Panc1 (cell line): Measurements from ENCODE around the gene CSNK1G1. TPM values are rescaled to one million over a fixed set of nuclear protein-coding genes. Genes with fewer than 3 reads are reported as not detected.
"Not testable (repeated sequence)": the region's sequence is repeated elsewhere in the genome, so short reads cannot be mapped to it uniquely, and the experiment has no call there.

Experiments
- ATAC-seq: fragments of 200-7000 bp; cut with Tn5 transposase; 2 replicates; pipeline ENCODE4 v1.9.1; 2020; ENCODE audit warnings: mild to moderate bottlenecking, moderate library complexity
- BruUV-seq: library from RNA; stranded (reverse); fragments of 400-500 nt; replicated peaks from 2 replicates; lab custom pipeline; 2021; lab: Mats Ljungman, UMichigan
- CTCF ChIA-PET: fragments of 300-600 bp; sonication (Branson Sonifier 250); formaldehyde crosslinking; loops from one replicate; lab custom pipeline; 2022; ENCODE audit warnings: antibody characterized with exemption; lab: Charles Lee
- POLR2A ChIA-PET: fragments of 300-600 bp; sonication (Branson Sonifier 250); formaldehyde crosslinking; loops from one replicate; lab custom pipeline; 2022; ENCODE audit warnings: antibody characterized with exemption; lab: Charles Lee
- DNase-seq: peaks from one replicate; pipeline ENCODE4 v3.0.0-alpha.2; 2010; ENCODE audit warnings: low read depth, low spot score
- H3K27ac ChIP-seq: 2 replicates; pipeline ENCODE4 v1.5.1; 2011; ENCODE audit warnings: mild to moderate bottlenecking, low read length, inconsistent platforms
- H3K27me3 ChIP-seq: fragments of 200-500 bp; sonication (Bioruptor generic); 2 replicates; pipeline ENCODE4 v1.6.0; 2014; ENCODE audit warnings: low read length, inconsistent platforms; ENCODE audit not compliant: control insufficient read depth, insufficient read depth
- H3K36me3 ChIP-seq: fragments of 200-500 bp; sonication (Bioruptor generic); 2 replicates; pipeline ENCODE4 v1.5.1; 2014; ENCODE audit warnings: inconsistent platforms, mild to moderate bottlenecking, low read length, moderate library complexity; ENCODE audit not compliant: control insufficient read depth, insufficient read depth
- H3K4me1 ChIP-seq: 2 replicates; pipeline ENCODE4 v1.5.1; 2011; ENCODE audit warnings: inconsistent platforms, mild to moderate bottlenecking, low read length, moderate library complexity; ENCODE audit not compliant: control insufficient read depth, insufficient read depth
- H3K4me3 ChIP-seq, 2 experiments: 2 replicates each; pipeline ENCODE4 v1.5.1; 2011 to 2012; ENCODE audit warnings: low read depth in 2 of 2, low read length in 2 of 2, mild to moderate bottlenecking in 2 of 2, inconsistent platforms in 1 of 2, moderate library complexity in 1 of 2
- H3K9me3 ChIP-seq: fragments of 200-500 bp; sonication (Bioruptor generic); 2 replicates; pipeline ENCODE4 v1.5.1; 2014; ENCODE audit warnings: low read depth, mild to moderate bottlenecking, inconsistent platforms, low read length, moderate library complexity; ENCODE audit not compliant: control insufficient read depth, insufficient read depth
- POLR2AphosphoS5 ChIP-seq: IDR thresholded peaks from 2 replicates; pipeline ENCODE4 v1.6.1; 2012; ENCODE audit warnings: mild to moderate bottlenecking, low read depth, low read length, moderate library complexity
- SIN3A ChIP-seq: IDR thresholded peaks from 2 replicates; pipeline ENCODE4 v1.6.1; 2012; ENCODE audit warnings: low read depth, mild to moderate bottlenecking, low read length, moderate library complexity, borderline replicate concordance; ENCODE audit not compliant: insufficient read depth
- TCF7L2 ChIP-seq: IDR thresholded peaks from 2 replicates; pipeline ENCODE4 v1.6.1; 2011; ENCODE audit warnings: mild to moderate bottlenecking, low read depth, low read length, inconsistent platforms
- in situ Hi-C: cut with HindIII; loops from 2 replicates; pipeline ENCODE4 v1.10.0; 2016; ENCODE audit warnings: low sequenced_read_pairs, low pct_unique_long_range_greater_than_20kb
- intact Hi-C: fragments of 100-400 bp; cut with micrococcal nuclease; formaldehyde crosslinking; loops from one replicate; pipeline ENCODE4 v1.10.0; 2022; ENCODE audit not compliant: unreplicated experiment
- total RNA-seq: library from RNA; stranded (reverse); gene quantifications from one replicate; pipeline ENCODE4 v1.2.1, GENCODE V29; 2021; ENCODE audit not compliant: unreplicated experiment
- TF ChIP-seq, protein P1 (sequence below), 2 experiments: IDR thresholded peaks; 2 replicates each; pipeline ENCODE4 v1.6.1; 2011 to 2012; ENCODE audit warnings: low read depth in 2 of 2, control low read depth in 1 of 2, low read length in 1 of 2, mild to moderate bottlenecking in 1 of 2, moderate library complexity in 1 of 2; ENCODE audit not compliant: insufficient read depth in 1 of 2
- TF ChIP-seq, protein P2 (sequence below): fragments of 450-650 bp; IDR thresholded peaks from 2 replicates; pipeline ENCODE4 v1.5.1; 2017; ENCODE audit warnings: mild to moderate bottlenecking

Gene CSNK1G1
- total RNA-seq, 1 experiment from 2014 or later: 22.8 TPM

DNA sequence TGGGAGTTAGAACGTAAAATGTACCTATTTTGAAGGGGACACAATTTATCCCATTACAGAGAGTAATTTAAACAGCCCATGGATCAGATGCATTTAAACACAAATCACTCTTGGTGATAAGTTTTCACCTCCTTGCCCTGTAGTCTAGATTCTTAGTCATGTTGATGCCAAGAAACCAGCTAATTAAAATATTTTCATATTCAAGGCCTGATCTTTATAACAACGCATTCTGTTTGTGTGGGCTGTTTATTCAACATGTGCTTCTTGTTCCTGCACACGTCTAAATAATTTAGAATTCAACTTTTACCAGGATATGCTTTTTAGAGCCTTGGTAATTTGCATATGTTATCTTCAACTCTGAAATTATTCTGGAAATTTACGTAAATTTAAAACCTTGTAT lies 234.4 kb downstream of the CSNK1G1 start:
- BruUV-seq: no TSS peak
- Histone ChIP-seq H3K36me3 (peaks cover 7% of the 10 kb centered on the region; the same call in 1 of the 2 replicates), H3K4me1 (no peaks in the 10 kb centered on the region), H3K9me3 (no peaks in the 10 kb centered on the region), H3K27ac (no peak overlapping the region), H3K4me3 (no peak overlapping the region), H3K27me3 (no peaks in the 10 kb centered on the region)
- ChIA-PET CTCF (interaction anchor here (0.7 kb wide), 1 partner anchor 10 kb away, joined by 4 read pairs; no protein-coding TSS in a partner anchor), POLR2A (no interaction called here)
- ATAC-seq: no peak
- intact Hi-C loops (no loop called here), in situ Hi-C loops (no loop called here)
- TF ChIP-seq POLR2AphosphoS5 (no peak), TCF7L2 (no peak), SIN3A (no peak)
- TF ChIP-seq, protein P1, sequence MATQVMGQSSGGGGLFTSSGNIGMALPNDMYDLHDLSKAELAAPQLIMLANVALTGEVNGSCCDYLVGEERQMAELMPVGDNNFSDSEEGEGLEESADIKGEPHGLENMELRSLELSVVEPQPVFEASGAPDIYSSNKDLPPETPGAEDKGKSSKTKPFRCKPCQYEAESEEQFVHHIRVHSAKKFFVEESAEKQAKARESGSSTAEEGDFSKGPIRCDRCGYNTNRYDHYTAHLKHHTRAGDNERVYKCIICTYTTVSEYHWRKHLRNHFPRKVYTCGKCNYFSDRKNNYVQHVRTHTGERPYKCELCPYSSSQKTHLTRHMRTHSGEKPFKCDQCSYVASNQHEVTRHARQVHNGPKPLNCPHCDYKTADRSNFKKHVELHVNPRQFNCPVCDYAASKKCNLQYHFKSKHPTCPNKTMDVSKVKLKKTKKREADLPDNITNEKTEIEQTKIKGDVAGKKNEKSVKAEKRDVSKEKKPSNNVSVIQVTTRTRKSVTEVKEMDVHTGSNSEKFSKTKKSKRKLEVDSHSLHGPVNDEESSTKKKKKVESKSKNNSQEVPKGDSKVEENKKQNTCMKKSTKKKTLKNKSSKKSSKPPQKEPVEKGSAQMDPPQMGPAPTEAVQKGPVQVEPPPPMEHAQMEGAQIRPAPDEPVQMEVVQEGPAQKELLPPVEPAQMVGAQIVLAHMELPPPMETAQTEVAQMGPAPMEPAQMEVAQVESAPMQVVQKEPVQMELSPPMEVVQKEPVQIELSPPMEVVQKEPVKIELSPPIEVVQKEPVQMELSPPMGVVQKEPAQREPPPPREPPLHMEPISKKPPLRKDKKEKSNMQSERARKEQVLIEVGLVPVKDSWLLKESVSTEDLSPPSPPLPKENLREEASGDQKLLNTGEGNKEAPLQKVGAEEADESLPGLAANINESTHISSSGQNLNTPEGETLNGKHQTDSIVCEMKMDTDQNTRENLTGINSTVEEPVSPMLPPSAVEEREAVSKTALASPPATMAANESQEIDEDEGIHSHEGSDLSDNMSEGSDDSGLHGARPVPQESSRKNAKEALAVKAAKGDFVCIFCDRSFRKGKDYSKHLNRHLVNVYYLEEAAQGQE (IDR thresholded peaks at IDR 0.05; ENCODE audit: insufficient read depth in 1 of 2, low read depth in 2 of 2, low read length in 1 of 2): no peak
- TF ChIP-seq, protein P2, sequence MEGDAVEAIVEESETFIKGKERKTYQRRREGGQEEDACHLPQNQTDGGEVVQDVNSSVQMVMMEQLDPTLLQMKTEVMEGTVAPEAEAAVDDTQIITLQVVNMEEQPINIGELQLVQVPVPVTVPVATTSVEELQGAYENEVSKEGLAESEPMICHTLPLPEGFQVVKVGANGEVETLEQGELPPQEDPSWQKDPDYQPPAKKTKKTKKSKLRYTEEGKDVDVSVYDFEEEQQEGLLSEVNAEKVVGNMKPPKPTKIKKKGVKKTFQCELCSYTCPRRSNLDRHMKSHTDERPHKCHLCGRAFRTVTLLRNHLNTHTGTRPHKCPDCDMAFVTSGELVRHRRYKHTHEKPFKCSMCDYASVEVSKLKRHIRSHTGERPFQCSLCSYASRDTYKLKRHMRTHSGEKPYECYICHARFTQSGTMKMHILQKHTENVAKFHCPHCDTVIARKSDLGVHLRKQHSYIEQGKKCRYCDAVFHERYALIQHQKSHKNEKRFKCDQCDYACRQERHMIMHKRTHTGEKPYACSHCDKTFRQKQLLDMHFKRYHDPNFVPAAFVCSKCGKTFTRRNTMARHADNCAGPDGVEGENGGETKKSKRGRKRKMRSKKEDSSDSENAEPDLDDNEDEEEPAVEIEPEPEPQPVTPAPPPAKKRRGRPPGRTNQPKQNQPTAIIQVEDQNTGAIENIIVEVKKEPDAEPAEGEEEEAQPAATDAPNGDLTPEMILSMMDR: no peak
- DNase-seq: no peak

DNA sequence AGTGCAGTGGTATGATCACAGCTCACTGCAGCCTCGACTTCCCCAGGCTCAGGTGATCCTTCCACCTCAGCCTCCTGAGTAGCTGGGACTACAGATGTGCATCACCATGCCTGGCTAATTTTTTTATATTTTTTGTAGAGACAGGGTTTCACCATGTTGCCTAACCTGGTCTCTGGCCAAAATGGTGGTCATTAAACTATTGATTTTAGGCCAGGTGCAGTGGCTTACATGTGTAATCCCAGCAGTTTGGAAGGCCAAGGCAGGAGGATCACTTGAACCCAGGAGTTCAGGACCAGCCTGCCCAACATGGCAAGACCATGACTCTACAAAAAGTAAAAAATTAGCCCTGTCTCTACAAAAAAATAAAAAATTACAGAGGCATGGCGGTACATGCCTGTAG lies 235.7 kb downstream of the CSNK1G1 start:
- H3K4me1 ChIP-seq, H3K36me3 ChIP-seq, in situ Hi-C loops, BruUV-seq, CTCF ChIA-PET, ATAC-seq, H3K27ac ChIP-seq, H3K27me3 ChIP-seq, intact Hi-C loops, H3K9me3 ChIP-seq, H3K4me3 ChIP-seq, POLR2A ChIA-PET, DNase-seq: not testable (repeated sequence)

DNA sequence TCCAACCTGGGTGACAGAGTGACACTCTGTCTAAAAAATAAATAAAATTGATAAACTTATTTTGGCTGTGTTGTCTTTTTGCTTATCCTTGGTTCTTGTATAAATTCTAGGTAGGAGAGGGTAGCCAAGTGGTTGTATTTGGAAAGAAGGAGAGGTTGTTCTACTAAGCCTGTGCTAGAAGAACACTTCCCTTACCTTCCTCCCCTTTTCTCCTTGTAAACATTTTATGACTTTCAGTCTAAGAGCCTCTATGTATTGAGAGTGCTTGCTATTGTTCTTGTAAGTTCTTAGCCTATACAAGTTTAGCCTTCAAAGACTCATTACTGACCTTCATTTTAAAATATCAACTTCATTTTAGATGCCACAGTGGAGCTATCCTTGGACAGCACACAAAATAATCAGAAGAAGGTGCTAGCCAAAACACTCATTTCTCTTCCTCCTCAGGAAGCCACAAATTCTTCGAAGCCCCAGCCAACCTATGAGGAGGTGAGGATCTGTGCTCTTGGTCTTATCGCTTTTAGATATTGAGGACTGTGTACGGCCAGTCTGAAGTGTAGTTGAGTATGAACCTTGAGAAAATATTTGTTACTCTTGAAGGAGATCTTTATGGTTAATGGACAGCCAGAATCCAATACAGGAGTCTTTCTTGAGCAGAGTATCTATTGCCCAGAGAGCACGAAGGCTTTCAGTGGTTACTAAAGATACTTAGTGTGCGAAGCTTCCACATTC lies 238.1 kb downstream of the CSNK1G1 start:
- CTCF ChIA-PET: no interaction called here

More for the DNA sequence above, 238.1 kb downstream of the CSNK1G1 start:
- no TSS peak for BruUV-seq
- Histone ChIP-seq H3K36me3 (peaks cover 12% of the 10 kb centered on the region; the same call in 1 of the 2 replicates), H3K4me3 (no peak overlapping the region), H3K4me1 (no peaks in the 10 kb centered on the region), H3K27ac (no peak overlapping the region), H3K9me3 (no peaks in the 10 kb centered on the region), H3K27me3 (no peaks in the 10 kb centered on the region)
- no peak for DNase-seq
- in situ Hi-C loops (no loop called here), intact Hi-C loops (no loop called here)
- POLR2A ChIA-PET: no interaction called here
- no peak for TF ChIP-seq POLR2AphosphoS5
- no peak for TF ChIP-seq TCF7L2
- TF ChIP-seq, protein P1 (IDR thresholded peaks at IDR 0.05; ENCODE audit: insufficient read depth in 1 of 2, low read depth in 2 of 2, low read length in 1 of 2): no peak
- TF ChIP-seq, protein P2: no peak
- no peak for TF ChIP-seq SIN3A
- no peak for ATAC-seq
